Cardiac fibroblast (primary cell): Measurements from ENCODE around the gene HYI.
A peak's percentile ranks its signal among the peaks of the same experiment; 100 is the strongest.

Source experiments
- DNase-seq, 2 donors: peaks; one replicate each; pipeline versions ENCODE4 v3.0.0 to v3.0.0-alpha.2; 2010; ENCODE audit warnings: low read depth in 2 of 2
- H3K4me3 ChIP-seq, 2 donors: replicated peaks in 1 of 2; 1 replicate in 1 of 2; 2 replicates in 1 of 2; pipeline ENCODE4 v1.5.1; 2011; ENCODE audit warnings: low read depth in 2 of 2, low read length in 2 of 2, mild to moderate bottlenecking in 2 of 2, moderate library complexity in 1 of 2
- CTCF ChIP-seq: IDR thresholded peaks from one replicate; pipeline ENCODE4 v1.5.1; 2011; ENCODE audit warnings: low read depth, mild to moderate bottlenecking, low read length, inconsistent platforms

HYI gene

GRCh38 chr1:43447891-43448708 is 5.6 kb downstream of the HYI start:
- no peak for TF ChIP-seq CTCF
- no peak for DNase-seq
- H3K4me3 ChIP-seq, result no peak overlapping the region

- no peak overlapping the region for H3K4me3 ChIP-seq
- DNase-seq, result no peak
- TF ChIP-seq CTCF, result no peak
Observed at GRCh38 chr1:43446881-43447835, 6.6 kb downstream of the HYI start.

DNA sequence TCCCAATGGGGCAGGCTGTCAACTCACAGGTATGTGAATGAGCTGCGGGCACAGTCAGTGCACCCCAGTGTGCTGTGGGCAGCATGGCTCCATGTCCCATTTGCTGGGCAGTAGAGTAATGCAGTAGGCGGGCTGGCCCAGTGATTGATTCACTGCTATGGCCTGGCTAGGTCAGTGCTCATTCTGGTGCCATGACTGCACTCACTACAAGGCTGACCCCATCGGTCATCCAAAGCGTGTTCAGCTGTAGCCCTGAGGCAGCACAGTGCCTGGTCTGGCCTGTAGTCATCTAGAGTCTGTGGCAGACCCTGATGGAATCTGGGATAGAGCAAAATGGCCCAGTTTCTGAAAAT is 7.4 kb downstream of the HYI start:
- no peak for TF ChIP-seq CTCF
- H3K4me3 ChIP-seq, result no peak overlapping the region
- DNase-seq, result no peak

DNA sequence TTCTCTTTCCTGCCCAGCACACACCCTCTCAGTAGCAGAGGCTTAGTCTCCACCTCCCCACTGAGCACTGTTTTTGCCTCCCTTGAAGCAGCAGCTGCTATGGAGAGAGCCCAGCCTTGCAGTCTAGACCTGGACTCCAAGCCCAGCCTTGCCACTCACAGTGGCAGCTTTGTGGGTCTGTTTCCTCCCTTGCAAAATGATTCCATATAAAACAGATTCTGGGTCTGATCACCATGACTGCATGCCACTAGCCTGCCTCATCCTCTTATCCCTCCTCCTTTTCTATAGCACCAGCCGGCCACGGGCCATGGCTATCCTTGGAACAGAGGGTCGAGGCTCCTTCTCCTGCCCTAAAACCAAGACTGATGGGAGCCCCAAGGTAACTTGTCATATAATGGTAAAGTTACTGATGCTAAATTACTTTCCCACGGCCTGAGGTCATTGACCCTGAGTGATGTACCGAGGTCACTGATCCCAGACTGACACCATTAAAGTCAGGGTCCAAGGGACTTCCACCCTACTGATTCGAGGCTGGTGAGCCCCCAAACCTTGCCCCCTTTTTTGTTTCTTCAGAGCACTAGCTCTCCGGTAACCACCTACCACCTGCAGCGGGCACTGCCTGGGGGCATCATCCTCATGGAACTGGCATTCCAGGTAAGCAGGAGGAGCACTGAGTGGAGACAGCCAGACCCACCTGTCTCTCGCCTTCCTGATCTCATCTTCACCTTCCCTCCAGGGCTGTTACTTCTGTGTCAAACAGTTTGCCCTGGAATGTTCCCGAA is 7.9 kb downstream of the HYI start:
- no peak for TF ChIP-seq CTCF
- no peak for DNase-seq
- no peak overlapping the region for H3K4me3 ChIP-seq

GRCh38 chr1:43444836-43445235 is 8.9 kb downstream of the HYI start:
- peak in 1 of 2 donors; percentile 42 for DNase-seq
- H3K4me3 ChIP-seq, result no peak overlapping the region
- no peak for TF ChIP-seq CTCF

- no peak overlapping the region for H3K4me3 ChIP-seq
- DNase-seq, result no peak
- no peak for TF ChIP-seq CTCF
Observed at GRCh38 chr1:43444151-43444828, 9.4 kb downstream of the HYI start.
